Brain pericyte (primary cell): ENCODE results near the gene ONECUT2.

Experiments used
- DNase-seq: peaks from one replicate; pipeline ENCODE4 v3.0.0-alpha.2; 2012; ENCODE audit warnings: low read depth, low spot score

The ONECUT2 gene

GRCh38 chr18:57431467-57432080 is 3.6 kb upstream of the ONECUT2 start:
- DNase-seq, result no peak

DNA sequence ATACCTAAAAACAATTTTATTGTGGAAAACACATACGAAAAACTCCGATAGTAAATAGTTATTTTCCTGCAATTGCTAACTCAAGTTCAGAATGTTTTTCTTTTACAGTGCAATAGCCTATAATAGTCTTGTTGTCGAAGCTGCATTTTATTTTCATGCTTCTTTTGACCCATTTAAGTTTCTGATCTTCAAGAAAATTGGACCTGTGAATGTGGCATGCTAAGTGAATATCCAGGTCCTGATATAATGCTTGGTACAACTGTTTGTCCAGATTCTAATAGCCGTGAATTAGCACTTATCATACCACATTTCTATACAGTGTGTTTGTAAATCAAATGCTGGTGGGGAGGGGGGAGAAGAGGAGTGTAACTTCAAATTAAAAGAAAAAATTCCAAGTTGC is 3.0 kb upstream of the ONECUT2 start:
- no peak for DNase-seq

DNA sequence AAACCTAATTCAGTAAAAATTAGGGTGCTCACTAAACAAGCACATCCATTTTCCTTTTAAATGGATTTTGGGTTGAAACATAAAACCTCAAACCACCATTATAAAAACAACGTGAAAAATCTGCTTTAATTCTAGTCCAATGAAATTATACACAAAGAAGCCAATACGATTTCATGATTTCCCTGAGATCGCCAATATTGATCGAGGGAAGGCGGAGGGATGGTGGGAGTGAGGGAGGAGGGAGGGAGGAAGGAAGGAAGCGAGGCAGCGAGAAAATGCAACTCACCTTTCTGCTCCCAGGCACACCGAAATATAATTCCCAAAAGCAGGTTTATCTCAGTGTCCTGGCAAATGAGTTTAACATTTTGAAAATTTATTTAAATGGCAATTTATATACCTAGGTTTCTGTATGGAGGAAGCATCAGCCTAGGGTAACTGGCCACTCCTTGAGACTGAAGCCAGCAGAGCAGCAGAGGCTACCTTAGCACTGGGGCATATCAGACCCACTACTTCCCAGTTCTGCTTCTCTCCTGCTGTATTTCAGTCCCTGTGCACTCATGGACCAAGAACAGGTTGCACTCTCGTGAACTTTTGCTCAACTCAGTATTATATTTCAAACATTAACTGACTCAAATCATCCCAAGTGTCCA is 2.3 kb upstream of the ONECUT2 start:
- no peak for DNase-seq

GRCh38 chr18:57433482-57433881 is 1.7 kb upstream of the ONECUT2 start:
- no peak for DNase-seq

- no peak for DNase-seq
Measured at GRCh38 chr18:57433934-57434535, 1.1 kb upstream of the ONECUT2 start.

DNA sequence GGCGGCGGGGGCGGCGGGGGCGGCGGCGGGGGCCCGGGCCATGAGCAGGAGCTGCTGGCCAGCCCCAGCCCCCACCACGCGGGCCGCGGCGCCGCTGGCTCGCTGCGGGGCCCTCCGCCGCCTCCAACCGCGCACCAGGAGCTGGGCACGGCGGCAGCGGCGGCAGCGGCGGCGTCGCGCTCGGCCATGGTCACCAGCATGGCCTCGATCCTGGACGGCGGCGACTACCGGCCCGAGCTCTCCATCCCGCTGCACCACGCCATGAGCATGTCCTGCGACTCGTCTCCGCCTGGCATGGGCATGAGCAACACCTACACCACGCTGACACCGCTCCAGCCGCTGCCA is 644 bp downstream of the ONECUT2 start:
- no peak for DNase-seq

GRCh38 chr18:57436191-57436964 is 1.2 kb downstream of the ONECUT2 start:
- no peak for DNase-seq

- no peak for DNase-seq
Measured at GRCh38 chr18:57436965-57437333, 1.8 kb downstream of the ONECUT2 start.

DNA sequence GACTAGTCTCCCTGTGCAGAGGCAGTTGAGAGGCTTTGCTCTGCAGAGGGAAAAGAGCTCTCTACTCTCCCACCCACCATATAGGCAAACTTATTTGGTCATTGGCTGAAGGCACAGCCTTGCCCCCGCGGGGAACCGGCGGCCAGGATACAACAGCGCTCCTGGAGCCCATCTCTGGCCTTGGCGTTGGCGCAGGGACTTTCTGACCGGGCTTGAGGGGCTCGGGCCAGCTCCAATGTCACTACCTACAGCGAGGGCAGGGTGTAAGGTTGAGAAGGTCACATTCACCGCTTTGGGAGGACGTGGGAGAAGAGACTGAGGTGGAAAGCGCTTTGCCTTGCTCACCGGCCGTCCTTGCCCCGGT is 2.2 kb downstream of the ONECUT2 start:
- DNase-seq, result no peak

DNA sequence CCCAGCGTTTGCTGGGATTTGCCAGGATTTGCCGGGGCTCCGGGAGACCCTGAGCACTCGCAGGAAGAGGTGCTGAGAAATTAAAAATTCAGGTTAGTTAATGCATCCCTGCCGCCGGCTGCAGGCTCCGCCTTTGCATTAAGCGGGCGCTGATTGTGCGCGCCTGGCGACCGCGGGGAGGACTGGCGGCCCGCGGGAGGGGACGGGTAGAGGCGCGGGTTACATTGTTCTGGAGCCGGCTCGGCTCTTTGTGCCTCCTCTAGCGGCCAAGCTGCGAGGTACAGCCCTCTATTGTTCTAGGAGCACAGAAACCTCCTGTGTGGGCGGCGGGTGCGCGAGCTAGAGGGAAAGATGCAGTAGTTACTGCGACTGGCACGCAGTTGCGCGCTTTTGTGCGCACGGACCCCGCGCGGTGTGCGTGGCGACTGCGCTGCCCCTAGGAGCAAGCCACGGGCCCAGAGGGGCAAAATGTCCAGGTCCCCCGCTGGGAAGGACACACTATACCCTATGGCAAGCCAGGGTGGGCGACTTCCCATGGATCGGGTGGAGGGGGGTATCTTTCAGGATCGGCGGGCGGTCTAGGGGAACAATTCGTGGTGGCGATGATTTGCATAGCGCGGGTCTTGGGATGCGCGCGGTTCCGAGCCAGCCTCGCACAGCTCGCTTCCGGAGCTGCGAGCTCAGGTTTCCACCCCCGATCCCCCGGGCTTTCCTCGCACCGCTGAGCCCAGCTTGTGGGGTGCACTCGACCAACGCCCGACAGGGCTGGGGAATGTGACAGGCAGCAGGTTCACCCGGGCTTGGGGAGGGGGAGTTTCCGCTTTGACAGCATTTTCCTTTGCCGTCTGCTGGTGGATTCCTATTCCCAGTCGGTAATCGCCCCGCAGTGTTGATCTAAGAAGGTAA is 2.8 kb downstream of the ONECUT2 start:
- DNase-seq, result no peak

GRCh38 chr18:57438743-57439608 is 3.8 kb downstream of the ONECUT2 start:
- DNase-seq, result no peak

DNA sequence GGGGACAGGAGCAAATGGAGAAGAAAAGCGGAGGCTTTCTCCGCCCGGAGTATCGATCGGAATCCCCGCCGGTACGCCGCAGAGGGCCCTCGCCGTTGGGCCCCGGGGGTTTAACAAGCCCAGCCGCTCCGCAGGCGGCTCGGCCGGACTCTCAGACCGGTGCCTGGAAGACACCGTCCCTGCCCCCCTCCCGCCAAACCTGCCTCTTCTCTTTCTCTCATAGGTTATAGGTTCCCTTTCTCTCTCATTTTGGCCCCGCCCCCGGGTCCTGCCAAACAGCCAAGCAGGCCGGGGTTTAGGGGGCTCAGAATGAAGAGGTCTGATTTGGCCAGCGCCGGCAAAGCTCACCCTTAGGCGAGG is 4.4 kb downstream of the ONECUT2 start:
- DNase-seq, result no peak

- DNase-seq, result no peak
Measured at GRCh38 chr18:57439985-57440330, 4.8 kb downstream of the ONECUT2 start.

DNA sequence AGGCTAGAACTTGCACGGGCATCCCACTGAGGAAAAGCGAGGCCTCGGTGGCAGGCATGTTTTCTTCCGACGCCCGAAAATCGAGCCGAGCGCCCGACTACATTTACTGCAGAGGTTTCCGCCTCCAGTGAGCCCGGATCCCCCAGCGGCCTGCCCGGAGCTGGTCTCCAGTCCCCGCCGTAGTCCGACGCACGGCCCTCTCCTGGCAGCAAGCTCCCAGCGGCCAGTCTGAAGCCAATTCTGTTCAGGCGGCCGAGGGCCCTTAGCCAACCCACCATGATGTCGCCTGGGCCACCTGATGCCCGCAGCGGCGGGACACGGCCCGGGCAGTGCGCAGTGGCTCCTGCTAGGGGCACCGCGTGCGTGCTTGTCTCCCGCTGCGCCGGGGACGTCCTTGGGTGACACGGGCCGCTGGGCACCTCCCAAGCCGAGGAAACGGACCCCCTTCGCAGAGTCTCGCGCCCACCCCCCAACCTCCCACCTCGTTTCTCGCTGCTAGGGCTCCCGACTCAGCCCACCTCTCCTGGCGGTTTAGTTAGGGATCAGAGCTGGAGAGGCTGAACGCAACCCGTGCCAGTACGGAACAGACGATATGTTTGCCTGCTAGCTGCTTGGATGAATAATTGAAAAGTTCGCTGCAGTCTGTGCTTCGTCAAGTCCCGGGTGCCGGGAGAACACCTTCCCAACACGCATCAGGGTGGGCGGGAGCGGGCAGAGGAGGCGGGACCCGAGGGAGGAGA is 5.3 kb downstream of the ONECUT2 start:
- DNase-seq, result no peak

DNA sequence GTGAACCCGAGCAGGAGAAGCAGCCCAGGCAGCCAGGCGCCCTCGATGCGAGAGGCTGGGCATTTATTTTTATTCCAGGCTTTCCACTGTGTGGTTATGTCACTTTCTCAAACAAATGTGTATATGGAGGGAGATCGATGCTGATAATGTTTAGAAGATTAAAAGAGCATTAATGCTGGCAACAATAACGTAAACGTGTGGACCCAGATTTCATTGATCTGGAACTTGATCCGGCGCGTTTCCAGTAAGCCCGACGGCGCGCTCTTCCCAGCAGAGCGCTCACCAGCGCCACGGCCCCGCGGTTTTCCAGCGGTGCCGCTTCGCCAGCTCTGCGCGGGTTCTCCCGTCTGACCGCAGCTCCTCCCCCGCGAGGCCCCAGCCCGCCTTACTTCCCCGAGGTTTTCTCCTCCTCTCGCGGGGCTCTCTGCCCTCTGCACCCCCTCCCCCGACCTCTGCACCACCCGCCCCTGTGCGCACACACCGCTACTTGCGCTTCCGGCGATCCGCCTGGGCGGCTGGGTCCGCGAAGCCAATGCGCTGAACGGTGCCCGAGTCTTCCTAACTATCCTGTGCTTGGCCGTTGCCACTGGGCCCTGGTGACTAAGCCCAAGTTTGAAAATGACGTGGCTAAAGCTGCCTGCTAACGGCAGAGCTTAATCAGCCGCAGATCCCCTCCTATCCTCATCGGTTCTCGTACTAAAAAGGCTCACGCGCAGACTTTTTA is 6.1 kb downstream of the ONECUT2 start:
- no peak for DNase-seq

- DNase-seq, result no peak
Measured at GRCh38 chr18:57443247-57443646, 8.1 kb downstream of the ONECUT2 start.

- DNase-seq, result no peak
Measured at GRCh38 chr18:57443702-57444101, 8.5 kb downstream of the ONECUT2 start.

DNA sequence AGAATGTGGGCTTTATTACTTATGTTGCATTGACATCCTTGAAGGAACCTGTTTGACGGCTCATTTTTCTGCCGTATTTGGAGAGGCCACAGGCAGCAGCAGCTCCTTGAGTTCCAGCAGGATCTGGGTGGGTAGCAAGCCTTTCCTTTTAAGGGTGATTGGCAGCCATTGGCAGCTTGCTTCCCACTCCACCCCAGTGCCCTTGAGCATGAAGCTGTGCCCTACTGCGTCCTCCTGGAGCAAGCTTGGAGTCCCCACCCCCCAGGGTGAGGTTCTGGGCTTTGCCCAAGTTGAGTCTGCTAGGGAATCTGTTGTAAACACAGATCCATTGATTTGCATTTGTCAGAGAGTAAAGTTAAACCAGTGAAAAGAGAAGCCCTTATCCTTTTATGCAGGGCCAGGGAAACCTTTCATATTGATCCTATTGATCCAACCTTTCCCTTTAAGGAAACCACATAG is 9.2 kb downstream of the ONECUT2 start:
- DNase-seq, result no peak

GRCh38 chr18:57445488-57446319 is 10.5 kb downstream of the ONECUT2 start:
- no peak for DNase-seq
